Measurements from ENCODE around the gene PLPP4.
A peak's percentile ranks its signal among the peaks of the same experiment; 100 is the strongest.

Gene PLPP4

GRCh38 chr10:120456626-120457430, at the start of gene PLPP4:
Gene PLPP4, plus strand, starts transcription at chr10:120457227. Its CDS starts 79 bp downstream, at chr10:120457306.
- in situ Hi-C loops (cut with HindIII; ENCODE audit: low pct_unique_long_range_greater_than_20kb, low sequenced_read_pairs) = no loop called here
- TF ChIP-seq JUND (IDR thresholded peaks at IDR 0.05; ENCODE audit: low read depth) = no peak
- DNase-seq (ENCODE audit: low read depth in 1 of 2, low spot score in 1 of 2) = peak; percentile 28 to 33

- DNase-seq (ENCODE audit: low read depth in 1 of 2, low spot score in 1 of 2) = no peak
- no peak for TF ChIP-seq JUND (IDR thresholded peaks at IDR 0.05; ENCODE audit: low read depth)
- in situ Hi-C loops (cut with HindIII; ENCODE audit: low pct_unique_long_range_greater_than_20kb, low sequenced_read_pairs) = no loop called here
Measured at GRCh38 chr10:120409816-120410215, 47.2 kb upstream of the PLPP4 start.

GRCh38 chr10:120414946-120415345, 42.1 kb upstream of the PLPP4 start:
- in situ Hi-C loops (cut with HindIII; ENCODE audit: low pct_unique_long_range_greater_than_20kb, low sequenced_read_pairs) = no loop called here
- DNase-seq (ENCODE audit: low read depth in 1 of 2, low spot score in 1 of 2) = no peak
- no peak for TF ChIP-seq JUND (IDR thresholded peaks at IDR 0.05; ENCODE audit: low read depth)

- in situ Hi-C loops (cut with HindIII; ENCODE audit: low pct_unique_long_range_greater_than_20kb, low sequenced_read_pairs) = no loop called here
- TF ChIP-seq JUND (IDR thresholded peaks at IDR 0.05; ENCODE audit: low read depth) = no peak
- no peak for DNase-seq (ENCODE audit: low read depth in 1 of 2, low spot score in 1 of 2)
Measured at GRCh38 chr10:120415709-120416330, 41.2 kb upstream of the PLPP4 start.

- in situ Hi-C loops (cut with HindIII; ENCODE audit: low pct_unique_long_range_greater_than_20kb, low sequenced_read_pairs) = no loop called here
- no peak for TF ChIP-seq JUND (IDR thresholded peaks at IDR 0.05; ENCODE audit: low read depth)
- no peak for DNase-seq (ENCODE audit: low read depth in 1 of 2, low spot score in 1 of 2)
Measured at GRCh38 chr10:120420421-120420820, 36.6 kb upstream of the PLPP4 start.

- in situ Hi-C loops (cut with HindIII; ENCODE audit: low pct_unique_long_range_greater_than_20kb, low sequenced_read_pairs) = no loop called here
- no peak for DNase-seq (ENCODE audit: low read depth in 1 of 2, low spot score in 1 of 2)
- no peak for TF ChIP-seq JUND (IDR thresholded peaks at IDR 0.05; ENCODE audit: low read depth)
Measured at GRCh38 chr10:120421250-120421649, 35.8 kb upstream of the PLPP4 start.

- in situ Hi-C loops (cut with HindIII; ENCODE audit: low pct_unique_long_range_greater_than_20kb, low sequenced_read_pairs) = no loop called here
- no peak for TF ChIP-seq JUND (IDR thresholded peaks at IDR 0.05; ENCODE audit: low read depth)
- DNase-seq (ENCODE audit: low read depth in 1 of 2, low spot score in 1 of 2) = no peak
Measured at GRCh38 chr10:120422457-120422856, 34.6 kb upstream of the PLPP4 start.

GRCh38 chr10:120423431-120424197, 33.4 kb upstream of the PLPP4 start:
- TF ChIP-seq JUND (IDR thresholded peaks at IDR 0.05; ENCODE audit: low read depth) = no peak
- DNase-seq (ENCODE audit: low read depth in 1 of 2, low spot score in 1 of 2) = peak; percentile 37 to 52
- in situ Hi-C loops (cut with HindIII; ENCODE audit: low pct_unique_long_range_greater_than_20kb, low sequenced_read_pairs) = no loop called here

- in situ Hi-C loops (cut with HindIII; ENCODE audit: low pct_unique_long_range_greater_than_20kb, low sequenced_read_pairs) = no loop called here
- DNase-seq (ENCODE audit: low read depth in 1 of 2, low spot score in 1 of 2) = no peak
Measured at GRCh38 chr10:120424198-120424464, 32.9 kb upstream of the PLPP4 start.

GRCh38 chr10:120426306-120426705, 30.7 kb upstream of the PLPP4 start:
- TF ChIP-seq JUND (IDR thresholded peaks at IDR 0.05; ENCODE audit: low read depth) = no peak
- in situ Hi-C loops (cut with HindIII; ENCODE audit: low pct_unique_long_range_greater_than_20kb, low sequenced_read_pairs) = no loop called here
- no peak for DNase-seq (ENCODE audit: low read depth in 1 of 2, low spot score in 1 of 2)

More at GRCh38 chr10:120424198-120424464, 32.9 kb upstream of the PLPP4 start:
- no peak for TF ChIP-seq JUND (IDR thresholded peaks at IDR 0.05; ENCODE audit: low read depth)

GRCh38 chr10:120428754-120429153, 28.3 kb upstream of the PLPP4 start:
- no peak for TF ChIP-seq JUND (IDR thresholded peaks at IDR 0.05; ENCODE audit: low read depth)
- no peak for DNase-seq (ENCODE audit: low read depth in 1 of 2, low spot score in 1 of 2)
- in situ Hi-C loops (cut with HindIII; ENCODE audit: low pct_unique_long_range_greater_than_20kb, low sequenced_read_pairs) = no loop called here

GRCh38 chr10:120429395-120429794, 27.6 kb upstream of the PLPP4 start:
- in situ Hi-C loops (cut with HindIII; ENCODE audit: low pct_unique_long_range_greater_than_20kb, low sequenced_read_pairs) = no loop called here
- DNase-seq (ENCODE audit: low read depth in 1 of 2, low spot score in 1 of 2) = no peak
- no peak for TF ChIP-seq JUND (IDR thresholded peaks at IDR 0.05; ENCODE audit: low read depth)

GRCh38 chr10:120431251-120431651, 25.8 kb upstream of the PLPP4 start:
- in situ Hi-C loops (cut with HindIII; ENCODE audit: low pct_unique_long_range_greater_than_20kb, low sequenced_read_pairs) = no loop called here
- no peak for TF ChIP-seq JUND (IDR thresholded peaks at IDR 0.05; ENCODE audit: low read depth)
- no peak for DNase-seq (ENCODE audit: low read depth in 1 of 2, low spot score in 1 of 2)
